Mesangial cell (primary cell): Measurements from ENCODE around the gene DTNBP1. TPM values are rescaled to one million over a fixed set of nuclear protein-coding genes. Genes with fewer than 3 reads are reported as not detected.

Source experiments
- total RNA-seq: library from RNA; depleted of rRNA; stranded (reverse); fragments of >200 nt; gene quantifications from 2 replicates; pipeline ENCODE4 v1.2.3, GENCODE V29; 2015

The DTNBP1 gene, protein sequence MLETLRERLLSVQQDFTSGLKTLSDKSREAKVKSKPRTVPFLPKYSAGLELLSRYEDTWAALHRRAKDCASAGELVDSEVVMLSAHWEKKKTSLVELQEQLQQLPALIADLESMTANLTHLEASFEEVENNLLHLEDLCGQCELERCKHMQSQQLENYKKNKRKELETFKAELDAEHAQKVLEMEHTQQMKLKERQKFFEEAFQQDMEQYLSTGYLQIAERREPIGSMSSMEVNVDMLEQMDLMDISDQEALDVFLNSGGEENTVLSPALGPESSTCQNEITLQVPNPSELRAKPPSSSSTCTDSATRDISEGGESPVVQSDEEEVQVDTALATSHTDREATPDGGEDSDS
- total RNA-seq = 4.1 and 17.7 TPM in 2 replicates

DNA sequence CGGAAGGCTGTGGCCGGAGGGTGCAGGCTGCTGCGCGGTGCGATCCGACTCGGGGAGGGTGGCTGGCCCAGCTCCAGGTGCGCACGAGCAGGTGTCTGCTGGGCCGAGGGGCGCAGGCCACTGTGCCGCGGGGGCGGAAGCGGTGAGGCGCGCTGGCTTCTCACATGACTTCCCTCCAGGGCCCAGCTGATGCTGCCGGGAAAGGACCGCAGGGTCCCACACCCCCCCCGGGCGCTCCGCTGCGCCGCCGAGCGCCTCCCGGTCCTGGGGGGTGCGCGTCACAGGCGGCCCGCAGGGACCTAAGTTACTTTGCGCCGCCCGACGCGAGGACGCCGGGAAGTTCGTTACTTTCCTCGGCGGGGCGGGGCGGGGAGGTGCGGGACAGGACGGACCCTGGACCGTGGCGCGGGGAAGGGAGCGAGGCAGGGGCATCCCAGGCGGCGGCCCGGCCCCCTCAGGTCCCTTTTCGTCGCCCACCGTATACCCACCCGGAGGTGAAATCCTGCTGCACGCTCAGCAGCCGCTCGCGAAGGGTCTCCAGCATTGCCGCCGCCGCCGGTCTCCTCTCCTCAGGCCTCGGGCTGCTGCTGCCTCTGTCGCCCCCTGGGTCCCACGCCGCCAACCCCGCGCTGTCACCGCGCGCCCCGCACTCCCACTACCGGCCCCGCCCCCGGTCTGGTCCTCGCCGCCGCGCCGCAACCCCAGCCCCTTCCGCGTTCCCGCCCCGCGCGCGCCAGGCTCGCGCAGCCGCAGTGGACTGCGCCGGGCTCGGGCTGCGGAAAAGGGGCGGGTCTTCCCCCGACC lies at the start of gene DTNBP1:
TSS of gene DTNBP1 (minus strand) at position 703 of the 804 bp plus-strand sequence. CDS start at position 544, 159 bp downstream.

